ENCODE results near the gene AKIRIN2.

The AKIRIN2 gene

GRCh38 chr6:87673237-87673636, 28.8 kb downstream of the AKIRIN2 start:
- Histone ChIP-seq H2BK120ac (ENCODE audit: low read depth, low read length) (no peak overlapping the region), H3K23ac (ENCODE audit: low read depth, low read length, poor library complexity) (no peak overlapping the region), H3K4ac (ENCODE audit: low read length) (no peak overlapping the region), H3K9ac (ENCODE audit: low read depth, low read length, poor library complexity) (no peak overlapping the region), H3K79me1 (ENCODE audit: low read depth, low read length) (no peaks in the 10 kb centered on the region), H3K4me3 (ENCODE audit: low read length in 2 of 2) (no peak overlapping the region), H3K27ac (replicated peaks; ENCODE audit: low read length) (no peak overlapping the region), H3K27me3 (ENCODE audit: control insufficient read depth in 3 of 3, insufficient read depth in 3 of 3, low read depth in 1 of 3, low read length in 3 of 3) (no peaks in the 10 kb centered on the region), H2BK5ac (ENCODE audit: low read length) (no peak overlapping the region), H2BK12ac (ENCODE audit: low read length) (no peak overlapping the region), H3K4me2 (ENCODE audit: insufficient read depth, low read length, poor library complexity, severe bottlenecking) (no peak overlapping the region), H2AFZ (ENCODE audit: low read length) (no peak overlapping the region), H3K4me1 (ENCODE audit: control insufficient read depth in 2 of 2, insufficient read depth in 1 of 2, low read depth in 1 of 2, low read length in 2 of 2) (no peaks in the 10 kb centered on the region), H3K14ac (ENCODE audit: low read length) (no peak overlapping the region), H4K8ac (ENCODE audit: low read depth, low read length) (no peak overlapping the region), H3K9me3 (replicated peaks in 1 of 2; ENCODE audit: control insufficient read depth in 2 of 2, insufficient read depth in 1 of 2, low read depth in 1 of 2, low read length in 2 of 2) (no peaks in the 10 kb centered on the region), H3K36me3 (replicated peaks in 1 of 2; ENCODE audit: control insufficient read depth in 2 of 2, insufficient read depth in 2 of 2, low read length in 2 of 2) (peaks cover 12 to 94% of the 10 kb centered on the region in 2 donors), H4K91ac (ENCODE audit: low read depth, low read length, poor library complexity) (no peak overlapping the region), H3K18ac (ENCODE audit: low read length) (no peak overlapping the region), H2AK5ac (ENCODE audit: low read depth, low read length) (no peak overlapping the region), H2BK15ac (ENCODE audit: low read length) (no peak overlapping the region)
- no CpG with 5 or more reads among the region's 5 CpGs for WGBS, 2 donors (ENCODE audit: extremely low coverage in 2 of 2, insufficient read length in 2 of 2, insufficient replicate concordance in 1 of 2)
- DNase-seq (ENCODE audit: low spot score): no peak

- no peak overlapping the region for H4K8ac ChIP-seq (ENCODE audit: low read depth, low read length)
- WGBS, 2 donors (ENCODE audit: extremely low coverage in 2 of 2, insufficient read length in 2 of 2, insufficient replicate concordance in 1 of 2): no CpG with 5 or more reads among the region's 2 CpGs
- no peak overlapping the region for H2BK12ac ChIP-seq (ENCODE audit: low read length)
- H3K9ac ChIP-seq (ENCODE audit: low read depth, low read length, poor library complexity): no peak overlapping the region
- no peaks in the 10 kb centered on the region for H3K27me3 ChIP-seq (ENCODE audit: control insufficient read depth in 3 of 3, insufficient read depth in 3 of 3, low read depth in 1 of 3, low read length in 3 of 3)
- no peak overlapping the region for H2AK5ac ChIP-seq (ENCODE audit: low read depth, low read length)
- no peak overlapping the region for H4K91ac ChIP-seq (ENCODE audit: low read depth, low read length, poor library complexity)
- no peak for DNase-seq (ENCODE audit: low spot score)
- H3K27ac ChIP-seq (replicated peaks; ENCODE audit: low read length): no peak overlapping the region
- no peak overlapping the region for H2BK15ac ChIP-seq (ENCODE audit: low read length)
- peaks cover 12 to 94% of the 10 kb centered on the region in 2 donors for H3K36me3 ChIP-seq (replicated peaks in 1 of 2; ENCODE audit: control insufficient read depth in 2 of 2, insufficient read depth in 2 of 2, low read length in 2 of 2)
- H3K23ac ChIP-seq (ENCODE audit: low read depth, low read length, poor library complexity): no peak overlapping the region
- H3K79me1 ChIP-seq (ENCODE audit: low read depth, low read length): no peaks in the 10 kb centered on the region
- H3K4me2 ChIP-seq (ENCODE audit: insufficient read depth, low read length, poor library complexity, severe bottlenecking): no peak overlapping the region
- no peak overlapping the region for H2BK5ac ChIP-seq (ENCODE audit: low read length)
- H2AFZ ChIP-seq (ENCODE audit: low read length): no peak overlapping the region
- H3K14ac ChIP-seq (ENCODE audit: low read length): no peak overlapping the region
- H3K4me1 ChIP-seq (ENCODE audit: control insufficient read depth in 2 of 2, insufficient read depth in 1 of 2, low read depth in 1 of 2, low read length in 2 of 2): no peaks in the 10 kb centered on the region
- H3K4ac ChIP-seq (ENCODE audit: low read length): no peak overlapping the region
- H2BK120ac ChIP-seq (ENCODE audit: low read depth, low read length): no peak overlapping the region
- H3K4me3 ChIP-seq (ENCODE audit: low read length in 2 of 2): no peak overlapping the region
- no peaks in the 10 kb centered on the region for H3K9me3 ChIP-seq (replicated peaks in 1 of 2; ENCODE audit: control insufficient read depth in 2 of 2, insufficient read depth in 1 of 2, low read depth in 1 of 2, low read length in 2 of 2)
- H3K18ac ChIP-seq (ENCODE audit: low read length): no peak overlapping the region
These were observed 29.4 kb downstream of the AKIRIN2 start for GRCh38 chr6:87672641-87673040.

GRCh38 chr6:87671555-87672029, 30.4 kb downstream of the AKIRIN2 start:
- Histone ChIP-seq H2BK120ac (ENCODE audit: low read depth, low read length) (no peak overlapping the region), H3K27me3 (ENCODE audit: control insufficient read depth in 3 of 3, insufficient read depth in 3 of 3, low read depth in 1 of 3, low read length in 3 of 3) (no peaks in the 10 kb centered on the region), H3K9me3 (replicated peaks in 1 of 2; ENCODE audit: control insufficient read depth in 2 of 2, insufficient read depth in 1 of 2, low read depth in 1 of 2, low read length in 2 of 2) (no peaks in the 10 kb centered on the region), H3K4ac (ENCODE audit: low read length) (no peak overlapping the region), H3K18ac (ENCODE audit: low read length) (no peak overlapping the region), H3K36me3 (replicated peaks in 1 of 2; ENCODE audit: control insufficient read depth in 2 of 2, insufficient read depth in 2 of 2, low read length in 2 of 2) (peaks cover 12 to 96% of the 10 kb centered on the region in 2 donors), H3K9ac (ENCODE audit: low read depth, low read length, poor library complexity) (no peak overlapping the region), H3K79me1 (ENCODE audit: low read depth, low read length) (no peaks in the 10 kb centered on the region), H3K4me3 (ENCODE audit: low read length in 2 of 2) (no peak overlapping the region), H2BK12ac (ENCODE audit: low read length) (no peak overlapping the region), H3K4me2 (ENCODE audit: insufficient read depth, low read length, poor library complexity, severe bottlenecking) (no peak overlapping the region), H3K4me1 (ENCODE audit: control insufficient read depth in 2 of 2, insufficient read depth in 1 of 2, low read depth in 1 of 2, low read length in 2 of 2) (no peaks in the 10 kb centered on the region), H2BK15ac (ENCODE audit: low read length) (no peak overlapping the region), H4K91ac (ENCODE audit: low read depth, low read length, poor library complexity) (no peak overlapping the region), H3K14ac (ENCODE audit: low read length) (no peak overlapping the region), H2AK5ac (ENCODE audit: low read depth, low read length) (no peak overlapping the region), H4K8ac (ENCODE audit: low read depth, low read length) (no peak overlapping the region), H2BK5ac (ENCODE audit: low read length) (no peak overlapping the region), H3K27ac (replicated peaks; ENCODE audit: low read length) (no peak overlapping the region), H3K23ac (ENCODE audit: low read depth, low read length, poor library complexity) (no peak overlapping the region), H2AFZ (ENCODE audit: low read length) (no peak overlapping the region)
- no CpG with 5 or more reads among the region's 6 CpGs for WGBS, 2 donors (ENCODE audit: extremely low coverage in 2 of 2, insufficient read length in 2 of 2, insufficient replicate concordance in 1 of 2)
- no peak for DNase-seq (ENCODE audit: low spot score)

GRCh38 chr6:87670707-87671106, 31.3 kb downstream of the AKIRIN2 start:
- Histone ChIP-seq H2BK120ac (ENCODE audit: low read depth, low read length) (no peak overlapping the region), H2AFZ (ENCODE audit: low read length) (no peak overlapping the region), H3K27me3 (ENCODE audit: control insufficient read depth in 3 of 3, insufficient read depth in 3 of 3, low read depth in 1 of 3, low read length in 3 of 3) (no peaks in the 10 kb centered on the region), H3K4me3 (ENCODE audit: low read length in 2 of 2) (no peak overlapping the region), H2AK5ac (ENCODE audit: low read depth, low read length) (no peak overlapping the region), H2BK12ac (ENCODE audit: low read length) (no peak overlapping the region), H3K79me1 (ENCODE audit: low read depth, low read length) (no peaks in the 10 kb centered on the region), H3K4ac (ENCODE audit: low read length) (no peak overlapping the region), H3K27ac (replicated peaks; ENCODE audit: low read length) (no peak overlapping the region), H4K91ac (ENCODE audit: low read depth, low read length, poor library complexity) (no peak overlapping the region), H3K9me3 (replicated peaks in 1 of 2; ENCODE audit: control insufficient read depth in 2 of 2, insufficient read depth in 1 of 2, low read depth in 1 of 2, low read length in 2 of 2) (no peaks in the 10 kb centered on the region), H3K4me2 (ENCODE audit: insufficient read depth, low read length, poor library complexity, severe bottlenecking) (no peak overlapping the region), H3K4me1 (ENCODE audit: control insufficient read depth in 2 of 2, insufficient read depth in 1 of 2, low read depth in 1 of 2, low read length in 2 of 2) (no peaks in the 10 kb centered on the region), H3K14ac (ENCODE audit: low read length) (no peak overlapping the region), H2BK15ac (ENCODE audit: low read length) (no peak overlapping the region), H2BK5ac (ENCODE audit: low read length) (no peak overlapping the region), H3K23ac (ENCODE audit: low read depth, low read length, poor library complexity) (no peak overlapping the region), H3K36me3 (replicated peaks in 1 of 2; ENCODE audit: control insufficient read depth in 2 of 2, insufficient read depth in 2 of 2, low read length in 2 of 2) (peaks cover 12 to 93% of the 10 kb centered on the region in 2 donors), H3K18ac (ENCODE audit: low read length) (no peak overlapping the region), H3K9ac (ENCODE audit: low read depth, low read length, poor library complexity) (no peak overlapping the region), H4K8ac (ENCODE audit: low read depth, low read length) (no peak overlapping the region)
- no peak for DNase-seq (ENCODE audit: low spot score)
- no CpG with 5 or more reads among the region's 2 CpGs for WGBS, 2 donors (ENCODE audit: extremely low coverage in 2 of 2, insufficient read length in 2 of 2, insufficient replicate concordance in 1 of 2)
